ENCODE results near the gene GNAS.

Gene GNAS

DNA sequence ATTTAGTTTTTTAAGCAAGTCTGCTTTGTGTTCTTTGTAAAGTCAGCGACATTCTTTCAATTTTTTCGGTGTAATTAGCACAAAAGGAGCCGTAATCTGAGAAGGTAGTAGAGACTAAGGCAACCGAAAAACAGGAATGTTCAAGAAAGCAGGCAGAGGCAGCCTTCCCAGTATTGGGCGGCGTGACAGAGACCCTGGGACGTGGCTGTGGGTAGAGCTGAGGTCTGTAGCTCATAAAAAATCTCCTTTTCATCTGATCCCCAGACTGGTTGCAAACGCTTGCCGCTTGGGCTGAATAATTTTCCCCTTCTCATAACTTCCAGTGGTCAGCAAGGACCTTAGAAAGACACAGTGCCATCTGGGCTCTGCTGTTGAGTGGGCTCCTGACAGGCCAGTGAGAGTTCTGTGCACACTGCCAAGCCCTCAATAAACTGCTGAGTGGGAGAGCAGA lies 30.8 kb downstream of the GNAS start:
- DNase-seq: no peak

DNA sequence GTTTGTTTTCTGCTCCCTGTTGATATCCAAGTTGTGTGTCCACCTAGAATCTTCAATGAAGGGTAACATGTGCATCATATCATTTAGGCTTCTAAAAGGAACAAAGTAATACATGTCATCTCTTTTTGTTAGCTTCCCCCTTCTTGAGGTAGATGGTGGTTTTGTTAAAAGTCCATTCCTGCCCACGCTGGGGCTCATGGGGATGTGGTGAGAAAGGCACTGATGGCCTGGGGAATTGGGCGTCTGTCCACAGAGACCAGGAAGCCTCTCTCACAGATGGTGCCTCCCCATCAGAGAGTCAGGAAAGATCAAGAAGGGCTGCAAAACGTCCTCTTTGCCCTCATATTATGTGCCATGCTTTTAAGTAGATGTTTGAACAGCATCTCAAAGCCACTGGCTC lies 32.5 kb downstream of the GNAS start:
- DNase-seq: no peak

DNA sequence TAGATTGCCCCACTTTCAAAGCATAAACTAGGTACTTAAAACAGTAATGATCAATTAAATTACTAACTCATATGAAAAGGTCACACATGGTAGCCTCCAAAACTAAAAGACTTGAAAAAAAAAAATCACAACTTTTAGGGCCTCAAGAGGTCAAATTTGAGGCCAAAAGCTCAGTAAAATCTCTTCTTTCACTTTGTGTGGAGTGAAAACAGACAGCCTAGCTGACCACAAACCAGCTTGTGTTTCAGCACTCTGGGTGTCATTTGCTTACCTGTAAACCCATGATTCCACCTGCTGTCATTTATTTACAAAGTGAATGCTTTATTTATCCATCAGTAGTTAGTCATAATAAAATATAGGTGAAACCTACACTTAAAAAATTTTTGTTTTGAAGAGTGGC lies 34.0 kb downstream of the GNAS start:
- no peak for DNase-seq

DNA sequence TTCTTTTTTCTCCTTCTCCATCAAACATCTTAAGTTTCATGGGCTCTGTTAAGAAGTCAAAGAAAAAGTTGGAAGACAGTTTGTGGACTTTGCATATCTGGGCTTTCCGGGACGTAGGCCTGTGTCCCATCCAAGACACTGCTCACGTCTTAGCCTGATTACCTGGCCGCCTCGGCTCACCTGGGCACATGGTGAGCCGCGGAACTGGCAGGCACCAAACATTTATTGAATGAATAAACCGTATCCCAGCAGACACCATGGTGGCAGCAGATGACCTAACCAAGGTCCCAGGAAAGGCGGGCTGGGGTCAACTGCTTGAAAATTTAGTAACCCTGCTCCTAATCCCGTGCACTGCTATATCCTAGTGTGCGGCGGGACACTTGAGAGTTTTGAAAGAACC lies 35.6 kb downstream of the GNAS start:
- no peak for DNase-seq

DNA sequence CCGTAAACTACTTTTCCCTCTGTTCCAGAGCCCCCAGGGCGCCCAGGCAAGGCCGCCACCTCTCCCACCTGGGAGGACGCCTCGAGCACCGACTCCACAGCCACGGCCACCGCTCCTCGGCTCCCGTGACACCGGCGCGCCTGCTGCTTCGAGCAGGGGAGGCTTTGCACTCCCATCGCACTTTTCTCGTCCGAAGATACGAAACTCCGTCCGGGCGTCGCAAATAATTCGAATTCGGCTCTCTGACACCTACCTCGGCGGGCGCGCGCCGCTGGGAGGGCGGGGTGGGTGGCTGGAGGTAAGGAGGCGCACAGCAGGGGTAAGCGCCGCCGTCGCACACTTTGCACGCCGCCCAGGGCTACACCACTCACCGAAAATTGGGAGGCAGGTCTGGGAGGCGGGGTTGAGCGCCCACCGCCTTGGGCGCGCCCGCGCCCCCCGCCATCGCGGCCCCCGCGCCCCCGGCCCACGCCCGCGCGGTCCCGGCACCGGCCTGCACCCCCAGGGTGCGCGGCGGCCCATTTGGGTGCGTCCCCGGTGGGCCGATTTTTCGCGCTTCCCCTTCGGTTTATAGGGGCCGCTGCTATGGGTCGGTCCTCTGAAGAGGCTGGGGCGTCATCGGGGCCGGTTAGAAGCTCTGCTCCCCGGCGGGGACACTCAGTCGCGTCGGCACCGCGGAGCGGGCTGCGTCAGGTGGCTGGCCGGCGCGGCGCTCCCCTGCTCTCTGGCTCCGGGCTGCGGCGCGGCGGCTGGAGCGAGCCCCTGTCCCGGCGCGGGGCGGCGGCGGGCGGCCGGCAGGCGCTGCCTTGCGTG lies 36.2 kb downstream of the GNAS start:
- DNase-seq: peak; percentile 76

DNA sequence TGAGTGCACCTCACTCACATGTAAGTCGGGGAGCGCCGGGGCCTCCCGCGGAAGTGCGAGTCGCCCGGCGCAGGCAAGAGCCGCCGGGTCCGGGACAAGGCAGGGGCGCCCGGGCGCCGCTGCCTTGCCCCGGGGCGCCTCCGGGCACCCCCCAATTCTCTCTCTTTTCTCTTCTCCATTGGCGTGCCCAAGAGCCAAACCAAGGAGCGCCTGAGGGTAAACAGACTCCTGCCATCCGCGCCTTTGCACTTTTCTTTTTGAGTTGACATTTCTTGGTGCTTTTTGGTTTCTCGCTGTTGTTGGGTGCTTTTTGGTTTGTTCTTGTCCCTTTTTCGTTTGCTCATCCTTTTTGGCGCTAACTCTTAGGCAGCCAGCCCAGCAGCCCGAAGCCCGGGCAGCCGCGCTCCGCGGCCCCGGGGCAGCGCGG lies 36.8 kb downstream of the GNAS start:
- no peak for DNase-seq

DNA sequence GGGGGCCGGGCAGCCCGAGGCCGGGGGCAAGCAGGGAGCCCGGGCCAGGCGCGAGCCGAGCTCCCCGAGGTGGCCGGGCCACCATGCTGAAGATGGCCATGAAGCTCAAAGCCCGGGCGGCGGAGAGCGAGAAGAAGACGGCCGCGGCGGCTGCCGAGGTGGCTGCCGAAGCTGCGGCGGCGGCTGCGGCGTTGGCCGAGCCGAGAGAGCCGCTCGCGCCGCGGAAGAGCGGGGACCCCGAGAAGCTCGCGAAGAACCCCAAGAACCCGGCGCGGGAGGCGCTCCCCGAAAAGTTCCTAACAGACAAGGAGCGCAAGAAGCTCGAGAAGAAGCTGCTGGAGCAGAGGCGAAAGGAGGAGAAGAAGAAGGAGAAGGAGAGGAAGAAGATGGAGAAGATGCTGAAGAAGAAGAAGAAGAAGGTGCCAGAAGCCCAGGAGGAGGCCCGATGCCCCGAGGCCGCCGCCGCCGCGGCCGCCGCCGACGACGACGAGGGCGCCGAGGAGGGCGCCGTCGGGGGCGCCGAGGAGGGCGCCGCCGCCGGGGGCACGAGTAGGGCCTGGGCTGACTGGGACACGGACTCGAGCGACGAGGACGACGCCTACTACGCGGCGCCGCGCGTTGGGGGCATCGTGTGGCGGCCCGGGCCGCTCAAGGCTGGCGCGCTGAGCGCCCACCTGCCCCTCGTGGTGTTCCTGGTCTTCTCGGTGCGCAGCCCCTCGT lies 37.4 kb downstream of the GNAS start:
- DNase-seq: peak; percentile 52

DNA sequence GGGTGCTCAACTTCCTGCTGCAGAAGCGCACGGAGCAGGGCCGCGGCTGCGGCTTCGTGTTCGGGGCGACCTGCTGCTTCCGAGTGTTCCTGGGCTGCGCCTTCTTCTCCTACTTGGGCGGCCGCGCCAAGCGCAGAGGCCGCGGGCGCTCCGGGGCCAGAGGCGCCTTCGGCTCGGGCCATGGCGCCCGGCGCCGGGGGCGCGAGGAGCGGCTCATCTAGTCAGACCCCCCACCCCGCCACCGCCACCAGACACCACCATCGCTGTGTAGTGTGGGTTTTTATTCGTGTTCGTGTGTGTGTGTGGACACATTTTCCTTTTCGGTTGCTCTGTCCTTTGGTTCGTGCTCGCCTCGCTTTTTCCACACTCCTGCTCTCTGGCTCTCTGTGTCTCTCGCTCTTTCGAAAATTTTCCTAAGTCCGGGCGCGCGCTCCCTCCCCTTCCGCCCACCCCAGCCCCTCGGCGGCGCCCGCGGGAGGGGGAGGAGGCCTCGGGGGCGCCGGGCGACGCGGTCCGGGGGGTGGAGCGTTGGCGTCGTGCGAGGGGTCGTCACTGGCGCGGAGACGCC lies 38.1 kb downstream of the GNAS start:
- peak; percentile 56 for DNase-seq

DNA sequence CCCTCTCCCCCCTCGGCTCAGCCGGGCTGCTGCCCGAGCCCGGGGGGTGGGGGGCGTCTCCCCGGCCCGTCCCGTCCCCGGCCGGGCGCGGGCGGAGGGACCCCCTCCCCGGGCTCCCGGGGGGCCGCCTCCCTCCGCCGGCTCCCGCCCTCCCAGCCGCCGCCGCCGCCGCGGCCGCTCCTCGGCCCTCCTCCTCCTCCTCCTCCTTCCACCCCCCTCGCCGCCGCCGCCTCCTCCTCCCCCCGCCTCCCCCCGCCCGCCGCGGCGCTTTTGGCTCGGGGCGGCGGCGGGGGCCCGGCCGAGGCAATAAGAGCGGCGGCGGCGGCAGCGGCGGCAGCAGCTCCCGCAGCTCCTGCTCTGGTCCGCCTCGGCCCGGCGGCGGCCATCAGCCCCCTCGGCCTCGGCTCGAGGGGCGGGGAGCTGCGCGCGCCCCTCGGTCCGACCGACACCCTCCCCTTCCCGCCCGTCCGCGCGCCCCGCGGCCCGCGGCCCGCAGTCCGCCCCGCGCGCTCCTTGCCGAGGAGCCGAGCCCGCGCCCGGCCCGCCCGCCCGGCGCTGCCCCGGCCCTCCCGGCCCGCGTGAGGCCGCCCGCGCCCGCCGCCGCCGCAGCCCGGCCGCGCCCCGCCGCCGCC lies 38.7 kb downstream of the GNAS start:
- DNase-seq: peak; percentile 73

DNA sequence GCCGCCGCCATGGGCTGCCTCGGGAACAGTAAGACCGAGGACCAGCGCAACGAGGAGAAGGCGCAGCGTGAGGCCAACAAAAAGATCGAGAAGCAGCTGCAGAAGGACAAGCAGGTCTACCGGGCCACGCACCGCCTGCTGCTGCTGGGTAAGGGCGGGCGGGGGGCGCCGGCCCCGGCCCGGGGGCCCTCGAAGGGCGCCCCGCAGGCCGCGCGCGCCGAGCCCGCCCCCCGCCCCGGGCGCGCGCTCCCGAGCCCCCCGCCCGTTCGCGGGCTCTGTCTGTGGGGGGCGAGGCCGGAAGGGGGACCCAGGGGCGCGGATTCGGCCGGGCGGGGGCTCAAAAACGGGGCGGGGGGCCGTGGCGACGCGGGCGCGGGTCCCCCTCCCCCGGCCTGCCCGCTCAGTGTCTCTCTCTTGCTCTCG lies 39.2 kb downstream of the GNAS start:
- no peak for DNase-seq

DNA sequence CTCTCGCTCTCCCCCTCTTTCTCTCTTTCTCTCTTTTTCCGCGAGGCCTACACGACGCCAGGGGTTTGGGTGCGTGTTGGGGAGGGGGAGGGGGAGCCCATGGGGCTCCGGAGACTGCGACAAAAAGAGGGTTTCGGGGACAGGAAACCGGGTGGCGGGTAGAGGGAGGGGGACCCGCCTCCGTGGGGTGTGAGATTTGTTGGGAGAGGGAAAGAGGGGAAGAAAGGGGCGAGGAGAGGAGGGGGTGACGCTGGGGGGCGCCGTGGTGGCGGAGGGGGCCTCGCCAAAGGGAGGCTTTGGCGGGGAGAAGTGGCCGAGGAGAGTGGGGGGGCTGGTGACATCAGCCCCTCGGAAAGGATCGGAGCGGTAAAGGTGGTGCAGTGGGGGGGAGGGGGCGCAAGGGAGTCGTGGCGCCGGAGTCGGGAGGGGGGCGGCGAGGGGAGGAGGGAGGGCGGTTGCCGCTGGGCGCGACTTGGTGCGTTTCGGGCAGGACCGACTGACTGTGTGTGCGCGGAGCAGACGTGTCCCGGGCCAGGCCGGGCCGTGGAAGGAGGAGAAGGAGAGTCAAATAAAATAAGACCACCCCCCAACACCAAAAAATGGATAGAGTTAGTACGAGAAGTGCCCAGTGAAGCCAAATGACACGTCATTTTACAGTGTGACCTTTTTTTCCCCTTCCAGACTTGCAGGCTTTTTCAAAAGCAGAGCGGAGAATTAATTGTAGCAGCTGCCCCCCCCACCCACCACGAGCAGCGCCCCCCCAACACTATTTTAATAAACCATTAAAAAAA lies 39.8 kb downstream of the GNAS start:
- DNase-seq: peak; percentile 65

DNA sequence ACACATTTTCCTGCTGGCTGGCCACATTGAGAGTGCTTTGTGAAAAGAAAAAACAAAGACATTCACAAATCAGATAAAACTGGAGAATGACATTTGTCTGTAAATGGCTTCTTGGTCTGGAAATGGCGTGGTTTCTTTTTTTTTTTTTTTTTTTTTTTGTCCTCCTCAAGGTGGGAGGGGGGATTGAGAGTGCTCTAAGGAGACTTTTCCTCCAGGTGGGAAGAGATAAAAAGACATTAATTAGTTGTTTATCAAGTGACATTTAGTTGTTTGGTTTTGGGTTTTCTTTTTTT lies 40.4 kb downstream of the GNAS start:
- DNase-seq: no peak

DNA sequence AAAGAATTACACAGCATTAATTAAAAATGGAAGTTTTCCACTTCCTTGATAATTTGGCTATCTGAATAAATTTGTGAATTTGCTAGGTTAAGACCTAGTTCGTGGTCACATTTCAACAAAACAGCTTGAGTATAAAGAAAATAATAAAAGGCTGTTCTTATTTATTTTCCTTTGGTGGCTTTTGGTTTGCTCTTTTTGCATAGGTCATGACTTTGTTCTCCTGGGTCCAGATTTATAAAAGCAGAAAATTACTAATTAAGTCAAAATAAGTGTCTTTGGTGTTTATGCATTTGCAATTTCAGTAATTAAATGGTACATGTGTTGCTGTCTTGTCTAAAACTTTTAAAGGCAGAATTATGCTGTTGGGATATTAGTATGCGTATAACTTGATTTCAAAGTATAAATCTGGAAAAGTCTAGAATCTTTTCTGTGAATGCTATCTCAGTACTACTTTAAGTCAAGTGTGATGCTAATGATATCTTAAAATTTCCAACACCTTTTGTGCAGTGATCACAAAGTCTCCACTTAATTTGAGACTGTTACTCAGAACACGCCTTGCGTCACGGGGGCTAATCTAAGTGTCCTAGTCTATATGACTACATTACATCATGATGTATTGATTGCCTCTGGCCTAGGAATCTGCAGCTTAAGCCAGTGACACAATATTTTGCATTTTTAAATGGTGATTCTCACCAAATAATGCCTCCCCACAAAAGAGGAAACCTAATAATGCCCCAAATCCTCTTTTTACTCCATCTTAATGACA lies 41.0 kb downstream of the GNAS start:
- no peak for DNase-seq

DNA sequence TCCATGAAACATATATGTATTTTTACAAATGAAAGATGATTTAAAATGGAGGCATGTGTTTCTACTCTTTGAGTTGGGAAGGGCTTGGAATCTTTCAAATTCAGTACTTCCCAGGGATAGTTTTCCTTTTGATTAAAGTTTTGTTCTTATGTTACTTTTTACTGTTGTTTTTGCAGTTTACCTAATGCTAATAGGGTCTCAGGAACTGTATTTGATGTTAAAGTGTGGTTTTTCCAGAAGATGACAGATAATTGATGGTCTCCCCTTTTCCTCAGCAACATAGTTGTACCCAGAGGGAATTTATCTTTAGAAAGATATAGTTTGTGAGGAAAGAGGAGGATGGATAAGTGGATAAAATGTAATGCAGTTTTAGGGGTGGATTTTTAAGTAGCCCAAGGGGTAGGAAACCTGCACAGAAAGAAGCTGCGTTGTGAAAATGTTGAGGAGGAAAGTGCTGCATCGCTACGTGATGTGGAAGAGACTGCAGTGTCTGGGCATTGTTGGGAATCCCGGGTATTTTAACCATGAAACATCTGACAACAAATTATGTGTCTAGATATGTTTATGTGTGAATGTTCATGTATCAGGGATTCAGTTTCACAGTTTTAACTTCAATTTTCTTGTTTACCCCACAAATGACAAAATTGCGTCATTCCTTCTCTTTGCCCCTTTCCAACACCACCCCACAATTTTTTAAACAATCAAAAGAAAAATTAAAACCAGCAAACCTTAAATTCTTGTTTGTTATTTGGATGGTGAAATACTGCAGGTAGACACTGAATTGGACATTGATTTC lies 42.3 kb downstream of the GNAS start:
- DNase-seq: no peak

DNA sequence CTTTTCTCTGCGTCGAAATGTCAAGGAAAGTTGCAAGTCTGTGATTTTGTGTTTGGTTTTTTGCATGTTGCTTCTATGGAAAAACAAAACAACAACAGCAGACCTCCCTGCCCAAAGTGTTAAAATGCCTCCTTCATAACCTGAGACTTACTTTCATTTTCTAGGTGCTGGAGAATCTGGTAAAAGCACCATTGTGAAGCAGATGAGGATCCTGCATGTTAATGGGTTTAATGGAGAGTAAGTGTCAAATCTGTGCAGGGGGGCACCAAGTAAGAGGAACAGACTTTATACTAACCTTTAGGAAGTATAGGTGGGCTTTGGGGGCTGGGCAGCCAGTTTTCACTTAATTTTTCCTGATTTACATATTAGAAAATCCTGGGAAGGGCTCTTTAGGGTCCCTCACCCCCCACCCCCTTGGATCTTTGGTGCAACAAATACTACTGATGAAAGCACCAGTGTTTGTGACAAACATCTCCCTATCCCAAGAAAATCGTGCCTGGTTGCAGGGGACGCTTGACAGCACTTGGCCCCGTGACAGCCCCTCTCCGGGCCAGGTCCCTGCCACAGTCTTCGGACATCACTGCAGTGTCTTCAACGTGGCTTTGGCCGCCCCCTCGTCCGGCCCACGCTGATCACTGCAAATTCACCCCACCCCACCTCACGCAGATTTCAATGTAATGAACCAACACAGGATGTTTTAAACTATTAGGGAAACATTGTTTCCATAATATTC lies 43.1 kb downstream of the GNAS start:
- DNase-seq: no peak

DNA sequence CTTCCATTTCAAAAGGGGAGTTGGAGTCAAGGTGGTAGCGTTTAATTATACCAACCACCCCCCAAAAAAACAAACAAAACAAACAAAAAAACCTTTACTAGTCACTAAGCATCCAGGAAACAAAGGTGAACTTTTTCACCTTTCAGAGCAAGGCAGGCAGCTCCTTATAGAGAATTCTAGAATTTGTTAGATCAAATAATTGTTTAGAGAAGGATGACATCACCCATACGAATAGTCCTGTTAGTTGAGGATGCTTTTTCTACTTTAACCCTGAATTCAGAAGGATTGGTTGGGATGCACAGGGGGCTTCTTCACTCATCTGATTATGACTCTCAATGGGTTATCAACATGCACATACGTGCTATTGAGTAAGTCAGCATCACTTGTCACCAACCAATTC lies 44.3 kb downstream of the GNAS start:
- no peak for DNase-seq

DNA sequence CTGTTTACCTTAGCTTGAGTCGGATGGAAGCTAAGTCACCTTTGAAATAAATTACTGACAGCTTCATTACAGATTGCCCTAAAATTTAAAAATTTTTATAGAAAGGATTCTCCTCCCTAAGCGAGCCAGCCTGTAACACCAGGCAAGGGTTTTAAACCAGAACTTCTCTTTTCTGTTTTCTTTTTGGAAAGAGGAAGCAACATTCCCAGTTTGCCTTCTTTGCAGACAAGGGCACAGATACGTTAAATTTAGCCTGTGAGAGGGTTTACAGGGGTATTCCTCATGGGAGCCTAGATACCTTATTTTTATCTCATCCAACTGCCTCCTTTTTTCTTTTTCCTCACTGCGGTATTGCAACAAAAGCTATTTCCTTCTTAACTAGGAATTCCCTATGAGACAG lies 45.0 kb downstream of the GNAS start:
- no peak for DNase-seq

DNA sequence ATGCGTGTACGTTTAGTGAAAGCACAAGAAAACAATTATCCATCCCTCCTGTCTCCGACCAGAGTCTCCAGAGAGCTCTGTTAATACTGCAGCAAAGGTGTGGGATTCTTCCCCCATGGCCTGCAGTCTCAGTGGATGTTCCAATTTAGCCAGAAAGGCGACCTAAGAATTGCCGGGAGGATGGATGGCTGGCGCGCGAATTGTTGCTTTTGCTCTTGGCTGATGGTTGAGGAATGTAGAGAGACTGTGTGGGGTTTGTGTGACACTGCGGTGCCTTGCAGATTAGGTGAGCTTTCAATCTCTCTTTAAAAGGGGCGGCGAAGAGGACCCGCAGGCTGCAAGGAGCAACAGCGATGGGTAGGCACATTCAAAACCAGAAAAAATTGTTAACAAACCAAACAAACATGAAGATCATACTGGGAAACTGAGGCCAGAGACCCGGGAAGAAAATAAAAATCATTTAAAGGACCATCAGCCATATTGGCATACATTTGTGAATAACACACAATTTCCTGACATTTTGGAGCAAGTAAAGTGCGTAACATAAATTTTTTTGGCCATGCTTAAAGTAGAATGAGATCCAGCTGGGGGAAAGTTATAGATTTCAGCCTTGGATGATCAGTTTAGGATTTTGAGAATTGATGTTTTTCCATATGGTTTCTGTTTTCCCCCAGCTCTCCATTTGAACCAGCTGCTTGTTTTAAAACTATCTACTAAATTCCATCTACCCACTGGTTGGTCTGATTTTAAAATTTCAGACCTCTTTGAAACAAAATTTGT lies 46.3 kb downstream of the GNAS start:
- DNase-seq: no peak

DNA sequence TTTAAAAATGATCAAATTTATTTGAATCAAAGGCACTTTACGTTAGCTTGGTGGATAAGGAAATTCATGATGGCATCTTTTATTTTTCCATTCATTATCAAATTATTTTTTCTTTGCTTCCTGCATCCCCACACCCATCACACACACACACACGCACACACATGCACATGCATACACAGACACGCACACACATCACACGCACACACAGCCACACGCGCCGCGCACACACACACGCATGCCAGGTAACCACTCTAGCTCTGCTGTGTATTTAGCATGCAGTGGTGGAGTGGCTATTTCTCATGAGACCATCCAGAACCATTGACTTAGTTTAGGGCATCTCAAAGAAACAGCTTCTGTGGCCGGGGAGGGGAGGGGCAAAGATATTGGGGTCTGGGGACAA lies 47.0 kb downstream of the GNAS start:
- no peak for DNase-seq

DNA sequence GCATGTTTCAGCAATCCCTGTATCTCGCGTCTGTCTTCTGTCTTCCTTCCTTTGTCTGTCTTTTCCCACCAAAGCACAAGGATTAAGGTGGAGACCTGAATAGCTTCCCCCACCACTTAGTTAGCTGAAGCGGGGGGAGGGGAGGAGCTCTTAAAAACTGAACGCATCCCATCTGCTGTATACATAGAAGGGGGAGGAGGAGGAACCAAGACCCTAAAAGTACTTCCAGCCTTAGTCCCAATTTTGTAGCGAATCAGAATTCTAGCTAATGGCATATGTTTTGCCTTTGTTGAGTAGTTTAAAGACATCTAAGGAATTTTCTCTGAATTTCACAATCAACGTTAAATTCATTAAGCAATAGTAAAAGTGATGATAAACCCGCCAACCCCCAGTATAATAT lies 47.9 kb downstream of the GNAS start:
- DNase-seq: no peak
